ENCODE data around the gene CACYBP. TPM values are rescaled to one million over a fixed set of nuclear protein-coding genes. Genes with fewer than 3 reads are reported as not detected.

The CACYBP gene
- total and polyA plus RNA-seq, 2 of the 13 experiments (the other 11 are each of a cell fraction or from before 2014, with no cell fraction given), result 18.4 to 183 TPM

DNA sequence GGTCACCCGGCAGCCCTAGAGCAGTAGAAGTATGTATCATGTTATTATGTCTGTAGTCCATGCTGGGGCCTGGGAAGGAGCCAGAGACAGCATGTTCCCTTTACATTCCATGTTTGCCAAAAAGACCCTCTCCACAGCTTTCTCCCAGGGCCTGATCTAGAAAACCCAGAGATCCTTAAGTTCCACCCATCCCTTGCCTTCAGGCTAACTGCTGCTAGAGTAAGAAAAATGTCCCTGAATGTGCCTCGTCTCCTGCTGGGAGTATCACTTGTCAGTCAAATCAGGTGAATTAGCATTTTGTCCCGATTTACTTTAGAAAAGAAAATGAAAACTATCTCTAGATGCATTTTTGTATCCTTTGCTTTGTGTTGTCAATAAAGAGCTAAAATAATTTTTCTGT, 36.7 kb downstream of the CACYBP start (continued):
- TF ChIP-seq ZNF687 (CRISPR knock-in tag; IDR thresholded peaks at IDR 0.05), result no peak

DNA sequence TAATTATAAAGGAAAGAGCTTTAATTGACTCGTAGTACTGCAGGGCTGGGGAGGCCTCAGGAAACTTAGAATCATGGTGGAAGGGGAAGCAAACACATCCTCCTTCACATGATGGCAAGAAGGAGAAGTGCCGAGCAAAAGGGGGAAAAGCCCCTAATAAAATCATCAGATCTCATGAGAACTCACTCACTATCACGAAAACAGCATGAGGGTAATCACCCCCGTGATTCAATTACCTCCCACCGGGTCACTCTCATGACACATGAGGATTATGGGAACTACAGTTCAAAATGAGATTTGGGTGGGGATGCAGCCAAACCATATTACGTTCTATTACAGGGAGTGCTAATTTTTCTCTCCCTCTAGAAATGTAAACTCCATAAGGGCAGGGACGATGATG, 37.7 kb downstream of the CACYBP start:
- H3K79me2 ChIP-seq (ENCODE audit: insufficient read depth, low read length), result no peaks in the 10 kb centered on the region
- no peak overlapping the region for H2AFZ ChIP-seq (ENCODE audit: low read length)
- H3K4me1 ChIP-seq (ENCODE audit: insufficient read depth, low read length), result peaks cover 14% of the 10 kb centered on the region
- no peaks in the 10 kb centered on the region; a peak in 1 of 5 replicates for H3K27me3 ChIP-seq (ENCODE audit: control insufficient read depth in 1 of 2, insufficient read depth in 2 of 2, low read length in 2 of 2)
- CTCF ChIA-PET (ENCODE audit: low intra/inter-chr PET ratio, low total read pairs), result no interaction called here
- BruUV-seq (replicated peaks), result no TSS peak
- POLR2A ChIA-PET, result no interaction called here
- H3K9ac ChIP-seq (ENCODE audit: insufficient read depth, low read depth, low read length), result no peak overlapping the region
- H3K27ac ChIP-seq (ENCODE audit: extremely low read length, insufficient read depth, low read length), result no peak overlapping the region
- WGBS (ENCODE audit: low lambda C conversion rate), result 14% methylated on average over 7 of the region's 7 CpGs
- ATAC-seq, result no peak
- DNase-seq (ENCODE audit: low spot score), result no peak
- no peak for FAIRE-seq
- H3K4me2 ChIP-seq (ENCODE audit: low read depth, low read length), result no peak overlapping the region
- H3K4me3 ChIP-seq (replicated peaks in 1 of 3; ENCODE audit: insufficient read depth in 1 of 3, low read depth in 2 of 3, low read length in 3 of 3), result no peak overlapping the region
- intact Hi-C loops (cut with micrococcal nuclease; ENCODE audit: unreplicated experiment) (no loop called here), in situ Hi-C loops (cut with HindIII; ENCODE audit: extremely low pct_ligation_motif_present, low pct_unique_long_range_greater_than_20kb) (no loop called here)
- H3K9me3 ChIP-seq (ENCODE audit: low read length), result no peaks in the 10 kb centered on the region
- no peaks in the 10 kb centered on the region for H3K36me3 ChIP-seq (replicated peaks in 1 of 2; ENCODE audit: control insufficient read depth in 1 of 2, insufficient read depth in 2 of 2, low read length in 2 of 2)
- H4K20me1 ChIP-seq (ENCODE audit: insufficient read depth, low read length), result no peaks in the 10 kb centered on the region
- TF ChIP-seq, protein P1, sequence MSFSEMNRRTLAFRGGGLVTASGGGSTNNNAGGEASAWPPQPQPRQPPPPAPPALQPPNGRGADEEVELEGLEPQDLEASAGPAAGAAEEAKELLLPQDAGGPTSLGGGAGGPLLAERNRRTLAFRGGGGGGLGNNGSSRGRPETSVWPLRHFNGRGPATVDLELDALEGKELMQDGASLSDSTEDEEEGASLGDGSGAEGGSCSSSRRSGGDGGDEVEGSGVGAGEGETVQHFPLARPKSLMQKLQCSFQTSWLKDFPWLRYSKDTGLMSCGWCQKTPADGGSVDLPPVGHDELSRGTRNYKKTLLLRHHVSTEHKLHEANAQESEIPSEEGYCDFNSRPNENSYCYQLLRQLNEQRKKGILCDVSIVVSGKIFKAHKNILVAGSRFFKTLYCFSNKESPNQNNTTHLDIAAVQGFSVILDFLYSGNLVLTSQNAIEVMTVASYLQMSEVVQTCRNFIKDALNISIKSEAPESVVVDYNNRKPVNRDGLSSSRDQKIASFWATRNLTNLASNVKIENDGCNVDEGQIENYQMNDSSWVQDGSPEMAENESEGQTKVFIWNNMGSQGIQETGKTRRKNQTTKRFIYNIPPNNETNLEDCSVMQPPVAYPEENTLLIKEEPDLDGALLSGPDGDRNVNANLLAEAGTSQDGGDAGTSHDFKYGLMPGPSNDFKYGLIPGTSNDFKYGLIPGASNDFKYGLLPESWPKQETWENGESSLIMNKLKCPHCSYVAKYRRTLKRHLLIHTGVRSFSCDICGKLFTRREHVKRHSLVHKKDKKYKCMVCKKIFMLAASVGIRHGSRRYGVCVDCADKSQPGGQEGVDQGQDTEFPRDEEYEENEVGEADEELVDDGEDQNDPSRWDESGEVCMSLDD (CRISPR knock-in tag; IDR thresholded peaks at IDR 0.05; ENCODE audit: borderline replicate concordance), result no peak
- TF ChIP-seq REPIN1 (CRISPR knock-in tag; IDR thresholded peaks at IDR 0.05; ENCODE audit: borderline replicate concordance, low read depth), result no peak
- TF ChIP-seq, protein P2, sequence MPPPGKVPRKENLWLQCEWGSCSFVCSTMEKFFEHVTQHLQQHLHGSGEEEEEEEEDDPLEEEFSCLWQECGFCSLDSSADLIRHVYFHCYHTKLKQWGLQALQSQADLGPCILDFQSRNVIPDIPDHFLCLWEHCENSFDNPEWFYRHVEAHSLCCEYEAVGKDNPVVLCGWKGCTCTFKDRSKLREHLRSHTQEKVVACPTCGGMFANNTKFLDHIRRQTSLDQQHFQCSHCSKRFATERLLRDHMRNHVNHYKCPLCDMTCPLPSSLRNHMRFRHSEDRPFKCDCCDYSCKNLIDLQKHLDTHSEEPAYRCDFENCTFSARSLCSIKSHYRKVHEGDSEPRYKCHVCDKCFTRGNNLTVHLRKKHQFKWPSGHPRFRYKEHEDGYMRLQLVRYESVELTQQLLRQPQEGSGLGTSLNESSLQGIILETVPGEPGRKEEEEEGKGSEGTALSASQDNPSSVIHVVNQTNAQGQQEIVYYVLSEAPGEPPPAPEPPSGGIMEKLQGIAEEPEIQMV (CRISPR knock-in tag; IDR thresholded peaks at IDR 0.05; ENCODE audit: low read depth), result no peak
- TF ChIP-seq ZBTB7B (CRISPR knock-in tag; IDR thresholded peaks at IDR 0.05), result no peak
- no peak for TF ChIP-seq ZEB1 (IDR thresholded peaks at IDR 0.05; ENCODE audit: insufficient replicate concordance, low read depth)
- TF ChIP-seq ARNT (IDR thresholded peaks at IDR 0.05), result no peak
- no peak for TF ChIP-seq ARID2 (CRISPR knock-in tag; IDR thresholded peaks at IDR 0.05; ENCODE audit: borderline replicate concordance)
- TF ChIP-seq ZBTB25 (CRISPR knock-in tag; IDR thresholded peaks at IDR 0.05), result no peak

Measured in HepG2 (cell line).